Measurements from ENCODE around the gene FASTK. TPM values are rescaled to one million over a fixed set of nuclear protein-coding genes. Genes with fewer than 3 reads are reported as not detected.

FASTK gene
- total RNA-seq, 4 donors from 2014 or later = 69.9 to 139 (median 79.7) TPM

DNA sequence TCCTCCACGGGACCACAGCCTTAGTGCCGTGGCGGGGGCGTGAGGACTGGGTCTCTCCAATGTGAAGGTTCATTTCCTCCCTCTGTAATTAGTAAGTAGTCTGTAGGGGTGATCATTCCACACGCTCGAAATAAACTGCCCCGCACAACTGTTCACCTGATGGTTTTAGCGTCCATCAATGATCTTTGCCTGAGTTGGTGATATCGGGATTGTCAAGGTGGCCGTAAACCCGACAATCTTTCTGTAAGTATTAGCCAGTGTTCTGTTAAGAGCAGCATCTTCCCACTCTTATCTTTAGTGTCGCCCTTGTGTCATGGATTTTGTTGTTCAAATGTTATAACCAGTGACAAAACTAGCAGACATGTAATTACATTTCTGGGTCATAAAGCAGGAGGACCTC, 23.4 kb upstream of the FASTK start:
- 84 to 90% methylated on average over 12 of the region's 12 CpGs for WGBS, 2 donors
- no peak for DNase-seq (ENCODE audit: low spot score in 2 of 2)
- peaks cover 0 to 49% (median 0%) of the 10 kb centered on the region in 4 donors for H3K4me1 ChIP-seq
- no peak overlapping the region for H3K4me3 ChIP-seq
- no peaks in the 10 kb centered on the region for H3K9me3 ChIP-seq
- TF ChIP-seq, protein P1, sequence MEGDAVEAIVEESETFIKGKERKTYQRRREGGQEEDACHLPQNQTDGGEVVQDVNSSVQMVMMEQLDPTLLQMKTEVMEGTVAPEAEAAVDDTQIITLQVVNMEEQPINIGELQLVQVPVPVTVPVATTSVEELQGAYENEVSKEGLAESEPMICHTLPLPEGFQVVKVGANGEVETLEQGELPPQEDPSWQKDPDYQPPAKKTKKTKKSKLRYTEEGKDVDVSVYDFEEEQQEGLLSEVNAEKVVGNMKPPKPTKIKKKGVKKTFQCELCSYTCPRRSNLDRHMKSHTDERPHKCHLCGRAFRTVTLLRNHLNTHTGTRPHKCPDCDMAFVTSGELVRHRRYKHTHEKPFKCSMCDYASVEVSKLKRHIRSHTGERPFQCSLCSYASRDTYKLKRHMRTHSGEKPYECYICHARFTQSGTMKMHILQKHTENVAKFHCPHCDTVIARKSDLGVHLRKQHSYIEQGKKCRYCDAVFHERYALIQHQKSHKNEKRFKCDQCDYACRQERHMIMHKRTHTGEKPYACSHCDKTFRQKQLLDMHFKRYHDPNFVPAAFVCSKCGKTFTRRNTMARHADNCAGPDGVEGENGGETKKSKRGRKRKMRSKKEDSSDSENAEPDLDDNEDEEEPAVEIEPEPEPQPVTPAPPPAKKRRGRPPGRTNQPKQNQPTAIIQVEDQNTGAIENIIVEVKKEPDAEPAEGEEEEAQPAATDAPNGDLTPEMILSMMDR (IDR thresholded peaks at IDR 0.05) = no peak
- TF ChIP-seq POLR2A (IDR thresholded peaks at IDR 0.05) = no peak
- TF ChIP-seq EP300 (IDR thresholded peaks at IDR 0.05) = no peak
- H3K27me3 ChIP-seq = no peaks in the 10 kb centered on the region
- peaks cover 0 to 14% (median 0%) of the 10 kb centered on the region in 3 donors for H3K36me3 ChIP-seq
- no peak overlapping the region for H3K27ac ChIP-seq

DNA sequence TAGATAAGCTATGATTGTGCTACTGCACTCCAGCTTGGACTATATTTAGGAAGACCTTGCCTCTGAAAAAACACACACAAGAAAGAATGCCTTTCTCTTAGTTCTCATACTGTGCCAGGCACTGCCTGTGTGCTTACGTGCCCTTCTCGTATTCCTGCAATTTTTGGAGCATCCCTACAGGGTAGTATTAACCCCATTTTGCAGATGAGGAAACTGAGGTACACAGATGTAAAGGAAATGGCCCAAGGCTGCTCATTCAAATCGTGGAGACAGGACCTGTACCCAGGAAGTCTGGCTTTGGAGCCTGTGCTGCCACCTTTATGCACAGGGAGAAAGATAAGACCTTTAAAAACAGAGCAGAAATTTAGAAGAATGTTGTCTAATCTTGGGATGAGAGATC, 22.4 kb upstream of the FASTK start:
- H3K36me3 ChIP-seq = peaks cover 0 to 14% (median 0%) of the 10 kb centered on the region in 3 donors
- no peaks in the 10 kb centered on the region for H3K9me3 ChIP-seq
- 69 to 83% methylated on average over 3 of the region's 3 CpGs for WGBS, 2 donors
- no peak for TF ChIP-seq EP300 (IDR thresholded peaks at IDR 0.05)
- TF ChIP-seq, protein P1 (IDR thresholded peaks at IDR 0.05) = no peak
- TF ChIP-seq POLR2A (IDR thresholded peaks at IDR 0.05) = no peak
- no peak overlapping the region for H3K27ac ChIP-seq
- no peak for DNase-seq (ENCODE audit: low spot score in 2 of 2)
- H3K27me3 ChIP-seq = no peaks in the 10 kb centered on the region
- no peak overlapping the region for H3K4me3 ChIP-seq
- H3K4me1 ChIP-seq = peaks cover 0 to 44% (median 0%) of the 10 kb centered on the region in 4 donors

DNA sequence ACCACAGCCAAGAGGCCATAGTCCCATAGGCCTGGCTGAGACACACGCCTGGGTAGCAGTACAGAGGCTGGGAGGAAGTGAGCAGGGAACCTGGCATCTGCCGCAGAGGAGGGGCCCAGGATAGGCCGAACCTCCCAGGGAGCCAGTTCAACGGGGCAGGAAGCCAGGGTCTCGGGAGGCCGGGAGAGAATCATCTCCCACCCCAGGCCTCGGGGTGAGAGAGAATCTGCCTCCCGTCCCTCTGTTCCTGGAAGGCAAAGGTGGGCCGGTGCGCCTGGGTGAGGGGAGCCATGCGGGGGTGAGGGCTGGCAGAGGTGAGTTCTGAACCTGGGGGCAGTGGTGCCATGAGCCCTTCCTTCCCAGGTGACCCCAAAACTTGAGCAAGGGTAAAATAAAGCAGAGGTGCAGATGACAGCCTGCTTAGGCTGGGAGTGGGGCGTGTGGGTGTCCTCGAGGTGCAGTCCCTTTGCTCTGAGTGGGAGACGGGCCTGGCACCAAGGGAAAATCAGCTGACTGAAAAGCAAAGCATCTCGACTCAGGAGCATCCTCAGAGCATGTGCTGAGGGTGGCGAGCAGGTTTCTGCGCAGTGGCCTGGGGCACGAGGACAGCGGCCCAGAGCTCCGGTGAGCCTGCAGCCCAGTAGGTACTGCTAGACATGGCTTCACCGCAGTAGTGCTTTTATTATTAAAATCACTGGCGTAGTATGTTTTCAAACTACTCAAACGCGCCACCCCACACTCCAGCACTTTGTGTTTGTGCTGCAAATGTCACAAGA, 21.2 kb upstream of the FASTK start:
- no peak overlapping the region for H3K4me3 ChIP-seq
- H3K27me3 ChIP-seq = no peaks in the 10 kb centered on the region
- H3K9me3 ChIP-seq = no peaks in the 10 kb centered on the region
- TF ChIP-seq, protein P1 (IDR thresholded peaks at IDR 0.05) = no peak
- TF ChIP-seq EP300 (IDR thresholded peaks at IDR 0.05) (no peak), POLR2A (IDR thresholded peaks at IDR 0.05) (no peak)
- H3K27ac ChIP-seq = no peak overlapping the region
- WGBS, 2 donors = 76 to 82% methylated on average over 24 of the region's 24 CpGs
- peaks cover 0 to 39% (median 0%) of the 10 kb centered on the region in 4 donors for H3K4me1 ChIP-seq
- no peak for DNase-seq (ENCODE audit: low spot score in 2 of 2)
- H3K36me3 ChIP-seq = peaks cover 0 to 15% (median 0%) of the 10 kb centered on the region in 3 donors

DNA sequence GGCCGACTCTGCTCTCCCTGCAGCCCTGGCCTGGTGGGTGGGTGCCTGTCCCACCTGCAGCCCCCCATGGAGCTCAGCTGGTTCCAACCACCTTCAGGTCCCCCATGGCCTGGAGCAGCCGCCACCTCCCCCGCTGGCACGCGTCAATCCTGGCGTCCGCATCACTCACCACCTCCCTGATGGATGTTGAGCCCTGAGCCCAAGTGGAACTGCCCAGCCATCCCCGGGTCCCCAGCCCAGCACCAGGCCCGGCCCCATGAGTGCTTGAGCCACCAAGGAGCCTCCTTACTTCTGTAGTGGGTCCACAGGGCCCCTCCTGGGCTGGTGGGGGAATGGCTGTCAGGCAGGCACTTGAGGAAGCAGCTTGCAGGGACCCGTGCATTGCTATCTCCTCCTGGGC, 20.3 kb upstream of the FASTK start:
- H3K9me3 ChIP-seq = no peaks in the 10 kb centered on the region
- H3K27me3 ChIP-seq = no peaks in the 10 kb centered on the region
- no peak overlapping the region for H3K27ac ChIP-seq
- H3K4me1 ChIP-seq = peaks cover 0 to 45% (median under 1%) of the 10 kb centered on the region in 4 donors
- no peak for TF ChIP-seq EP300 (IDR thresholded peaks at IDR 0.05)
- TF ChIP-seq, protein P1 (IDR thresholded peaks at IDR 0.05) = no peak
- H3K4me3 ChIP-seq = no peak overlapping the region
- 86 to 90% methylated on average over 10 of the region's 10 CpGs for WGBS, 2 donors
- no peak for DNase-seq (ENCODE audit: low spot score in 2 of 2)
- peaks cover 0 to 10% (median 0%) of the 10 kb centered on the region in 3 donors for H3K36me3 ChIP-seq

DNA sequence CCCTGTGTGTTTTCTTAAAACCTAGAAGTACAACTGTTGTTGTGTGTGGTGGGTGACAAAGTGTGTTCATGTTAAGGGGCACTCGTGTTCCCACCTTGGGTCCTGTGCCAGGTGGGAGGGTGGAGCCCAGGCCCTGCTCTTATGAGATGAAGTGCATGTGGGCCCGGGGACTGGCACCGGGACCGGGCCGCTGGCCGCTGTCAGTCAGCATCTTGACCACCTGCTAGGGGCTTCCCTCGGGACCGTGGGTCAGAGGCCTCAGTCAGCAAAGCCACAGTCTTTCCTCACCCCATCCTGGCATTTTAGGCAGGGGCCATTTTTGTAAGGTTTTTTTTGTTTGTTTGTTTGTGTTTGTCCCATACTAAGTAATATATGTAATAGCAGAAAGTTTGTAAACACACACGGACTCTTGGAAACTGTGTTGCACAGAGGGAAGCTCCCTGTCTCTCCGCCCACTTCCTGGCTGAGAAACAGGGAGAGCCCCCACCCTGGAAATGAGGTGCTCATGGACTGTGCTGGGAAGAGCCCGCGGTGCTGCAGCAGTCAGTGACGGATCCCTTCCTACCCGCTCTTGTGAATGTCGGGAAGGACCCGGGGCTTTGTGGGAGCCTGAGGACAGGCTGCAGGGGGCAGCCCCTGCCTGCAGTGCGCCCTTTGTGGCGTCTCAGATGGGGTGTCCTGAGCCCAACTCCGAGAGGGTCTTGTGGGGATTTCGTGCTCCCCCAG, 19.0 kb upstream of the FASTK start:
- Histone ChIP-seq H3K4me3 (no peak overlapping the region), H3K36me3 (peaks cover 0 to 10% (median 0%) of the 10 kb centered on the region in 3 donors), H3K4me1 (peaks cover 0 to 45% (median 2%) of the 10 kb centered on the region in 4 donors)

More for the DNA sequence above, 19.0 kb upstream of the FASTK start:
- no peak for DNase-seq (ENCODE audit: low spot score in 2 of 2)
- no peak for TF ChIP-seq POLR2A (IDR thresholded peaks at IDR 0.05)
- TF ChIP-seq, protein P1 (IDR thresholded peaks at IDR 0.05) = no peak
- no peak for TF ChIP-seq EP300 (IDR thresholded peaks at IDR 0.05)
- Histone ChIP-seq H3K9me3 (no peaks in the 10 kb centered on the region), H3K27me3 (no peaks in the 10 kb centered on the region), H3K27ac (peak overlapping the region in 2 of 4 donors; percentile 36 to 65)
- 54 to 61% methylated on average over 19 to 20 of the region's 20 CpGs for WGBS, 2 donors
